Measurements from ENCODE around the gene LRRK2. TPM values are rescaled to one million over a fixed set of nuclear protein-coding genes. Genes with fewer than 3 reads are reported as not detected.

LRRK2 gene
- total RNA-seq, 1 experiment from 2014 or later: 0.13 TPM

GRCh38 chr12:40233741-40234367 lies 9.1 kb downstream of the LRRK2 start:
- intact Hi-C loops (cut with micrococcal nuclease; ENCODE audit: unreplicated experiment): no loop called here
- TF ChIP-seq CTCF (IDR thresholded peaks at IDR 0.05): no peak
- TF ChIP-seq POLR2AphosphoS5 (IDR thresholded peaks at IDR 0.05; ENCODE audit: low read depth, low read length): no peak
- TF ChIP-seq SIN3A (IDR thresholded peaks at IDR 0.05; ENCODE audit: borderline replicate concordance, insufficient read depth, low read depth, low read length): no peak
- no peak for TF ChIP-seq REST (IDR thresholded peaks at IDR 0.05; ENCODE audit: insufficient read depth in 1 of 2, low read depth in 2 of 2, low read length in 1 of 2)
- TF ChIP-seq TCF7L2 (IDR thresholded peaks at IDR 0.05; ENCODE audit: low read depth, low read length): no peak
- Histone ChIP-seq H3K9me3 (ENCODE audit: control insufficient read depth, insufficient read depth, low read depth, low read length) (no peaks in the 10 kb centered on the region; the same call in 1 of the 2 replicates), H3K36me3 (ENCODE audit: control insufficient read depth, insufficient read depth, low read length) (no peaks in the 10 kb centered on the region), H3K4me1 (ENCODE audit: control insufficient read depth, insufficient read depth, low read length) (no peaks in the 10 kb centered on the region), H3K27me3 (ENCODE audit: control insufficient read depth, insufficient read depth, low read length) (no peaks in the 10 kb centered on the region; the same call in 1 of the 2 replicates), H3K4me3 (ENCODE audit: low read depth in 2 of 2, low read length in 2 of 2) (no peak overlapping the region), H3K27ac (ENCODE audit: low read length) (no peak overlapping the region)
- no TSS peak for BruUV-seq (replicated peaks)
- in situ Hi-C loops (cut with HindIII; ENCODE audit: low pct_unique_long_range_greater_than_20kb, low sequenced_read_pairs): no loop called here
- ChIA-PET POLR2A (no interaction called here), CTCF (no interaction called here)
- no peak for DNase-seq (ENCODE audit: low read depth, low spot score)
- ATAC-seq: no peak

GRCh38 chr12:40236357-40236850 lies 11.6 kb downstream of the LRRK2 start:
- no peaks in the 10 kb centered on the region for H3K36me3 ChIP-seq (ENCODE audit: control insufficient read depth, insufficient read depth, low read length)
- no peak for DNase-seq (ENCODE audit: low read depth, low spot score)
- H3K9me3 ChIP-seq (ENCODE audit: control insufficient read depth, insufficient read depth, low read depth, low read length): no peaks in the 10 kb centered on the region; the same call in 1 of the 2 replicates
- intact Hi-C loops (cut with micrococcal nuclease; ENCODE audit: unreplicated experiment): no loop called here
- BruUV-seq (replicated peaks): no TSS peak
- H3K4me1 ChIP-seq (ENCODE audit: control insufficient read depth, insufficient read depth, low read length): no peaks in the 10 kb centered on the region
- no peak for ATAC-seq
- ChIA-PET POLR2A (no interaction called here), CTCF (no interaction called here)
- TF ChIP-seq CTCF (IDR thresholded peaks at IDR 0.05): no peak
- TF ChIP-seq POLR2AphosphoS5 (IDR thresholded peaks at IDR 0.05; ENCODE audit: low read depth, low read length): no peak
- no peak for TF ChIP-seq TCF7L2 (IDR thresholded peaks at IDR 0.05; ENCODE audit: low read depth, low read length)
- no peak for TF ChIP-seq SIN3A (IDR thresholded peaks at IDR 0.05; ENCODE audit: borderline replicate concordance, insufficient read depth, low read depth, low read length)
- TF ChIP-seq REST (IDR thresholded peaks at IDR 0.05; ENCODE audit: insufficient read depth in 1 of 2, low read depth in 2 of 2, low read length in 1 of 2): no peak
- in situ Hi-C loops (cut with HindIII; ENCODE audit: low pct_unique_long_range_greater_than_20kb, low sequenced_read_pairs): no loop called here
- H3K27ac ChIP-seq (ENCODE audit: low read length): no peak overlapping the region
- H3K27me3 ChIP-seq (ENCODE audit: control insufficient read depth, insufficient read depth, low read length): no peaks in the 10 kb centered on the region
- no peak overlapping the region for H3K4me3 ChIP-seq (ENCODE audit: low read depth in 2 of 2, low read length in 2 of 2)
